ENCODE measurements around the gene FBLN1.
"Not testable (repeated sequence)": the region's sequence is repeated elsewhere in the genome, so short reads cannot be mapped to it uniquely, and the experiment has no call there.

The FBLN1 gene

DNA sequence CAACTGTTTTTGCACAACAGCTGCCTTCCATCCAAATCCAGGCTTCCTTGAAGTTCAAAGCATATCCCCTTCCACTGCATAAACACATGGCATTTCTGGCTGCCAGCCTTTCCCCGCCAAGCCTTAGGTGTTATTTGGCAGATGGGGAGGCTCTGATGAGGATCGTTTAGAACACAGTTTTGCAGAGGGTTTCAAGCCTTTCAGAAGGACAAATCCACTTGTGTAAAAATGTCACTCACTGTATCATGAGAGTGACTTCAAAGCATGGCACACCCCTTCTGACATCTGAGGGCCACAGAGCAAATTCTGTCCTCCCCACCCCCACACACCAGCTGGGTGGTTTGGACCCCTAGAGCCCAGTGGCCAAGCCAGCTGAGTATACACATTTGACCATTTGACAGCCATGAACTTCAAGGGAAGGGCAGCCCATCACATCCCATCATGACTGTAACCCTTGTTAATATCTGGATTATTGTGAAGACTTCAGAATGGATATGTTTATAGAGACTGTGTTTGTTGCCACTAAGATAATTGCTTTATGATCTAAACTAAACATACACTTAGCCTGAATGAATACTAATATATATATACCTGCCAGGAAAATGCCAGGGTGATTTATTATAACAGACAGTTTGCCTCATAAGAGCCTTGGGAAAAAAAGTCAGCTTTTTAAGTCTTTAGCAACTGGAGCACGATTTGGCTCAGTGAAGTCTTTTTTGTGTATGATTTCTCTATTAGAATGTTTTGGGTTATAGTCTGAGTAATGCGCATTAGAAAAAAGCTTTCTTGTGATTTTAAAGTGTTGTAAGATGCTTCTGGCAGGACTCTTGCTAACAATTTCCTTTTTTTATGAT lies 31.9 kb downstream of the FBLN1 start:
- ATAC-seq (ENCODE audit: low read depth): no peak
- Histone ChIP-seq H3K4me1 (ENCODE audit: insufficient read depth, poor library complexity, severe bottlenecking) (peaks cover 30% of the 10 kb centered on the region), H3K36me3 (ENCODE audit: low read depth) (peaks cover 21% of the 10 kb centered on the region), H3K27me3 (ENCODE audit: insufficient read depth, poor library complexity, severe bottlenecking) (no peaks in the 10 kb centered on the region), H3K27ac (ENCODE audit: poor library complexity, severe bottlenecking) (no peak overlapping the region), H3K9me3 (ENCODE audit: severe bottlenecking) (no peaks in the 10 kb centered on the region), H3K4me3 (ENCODE audit: severe bottlenecking) (no peak overlapping the region)
- DNase-seq (ENCODE audit: low spot score): no peak
- TF ChIP-seq CTCF (IDR thresholded peaks at IDR 0.05; ENCODE audit: poor library complexity, severe bottlenecking): no peak

DNA sequence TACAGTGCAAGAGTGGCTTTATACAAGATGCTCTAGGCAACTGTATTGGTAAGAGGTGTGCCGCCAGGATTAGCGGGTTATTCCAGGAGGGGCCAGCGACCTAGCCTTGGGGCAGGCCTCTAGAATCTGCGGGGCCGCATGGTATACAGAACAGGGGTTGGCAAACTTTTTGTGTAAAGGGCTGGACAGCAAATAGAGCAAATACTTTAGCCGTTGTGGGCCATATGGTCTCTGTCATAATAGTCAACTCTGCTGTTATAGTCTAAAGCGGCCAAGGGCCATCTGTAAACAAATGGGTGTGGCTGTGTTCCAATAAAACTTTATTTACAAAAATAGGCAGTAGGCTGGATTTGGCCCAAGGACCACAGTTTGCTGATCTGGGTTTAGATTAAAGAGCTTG lies 32.6 kb downstream of the FBLN1 start:
- ATAC-seq (ENCODE audit: low read depth) (no peak), DNase-seq (ENCODE audit: low spot score) (no peak)
- no peak overlapping the region for H3K4me3 ChIP-seq (ENCODE audit: severe bottlenecking)
- no peaks in the 10 kb centered on the region for H3K27me3 ChIP-seq (ENCODE audit: insufficient read depth, poor library complexity, severe bottlenecking)
- H3K4me1 ChIP-seq (ENCODE audit: insufficient read depth, poor library complexity, severe bottlenecking): peaks cover 30% of the 10 kb centered on the region
- H3K9me3 ChIP-seq (ENCODE audit: severe bottlenecking): no peaks in the 10 kb centered on the region
- peaks cover 21% of the 10 kb centered on the region for H3K36me3 ChIP-seq (ENCODE audit: low read depth)
- no peak for TF ChIP-seq CTCF (IDR thresholded peaks at IDR 0.05; ENCODE audit: poor library complexity, severe bottlenecking)
- no peak overlapping the region for H3K27ac ChIP-seq (ENCODE audit: poor library complexity, severe bottlenecking)

DNA sequence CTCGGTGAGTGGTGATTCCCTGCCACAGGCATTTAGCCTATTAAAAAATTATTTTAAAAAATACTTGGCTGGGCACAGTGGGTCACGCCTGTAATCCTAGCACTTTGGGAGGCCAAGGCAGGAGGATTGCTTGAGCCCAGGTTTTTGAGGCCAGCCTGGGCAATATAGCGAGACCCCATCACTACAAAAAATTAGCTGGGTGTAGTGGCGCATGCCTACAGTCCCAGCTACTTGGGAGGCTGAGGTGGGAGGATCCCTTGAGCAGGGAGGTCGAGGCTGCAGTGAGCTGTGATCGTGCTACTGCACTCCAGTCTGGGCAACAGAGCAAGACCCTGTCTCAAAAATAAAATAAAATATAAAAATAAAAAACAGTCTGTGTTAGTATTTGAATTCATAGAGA lies 33.2 kb downstream of the FBLN1 start:
- DNase-seq (ENCODE audit: low spot score); H3K27ac ChIP-seq (ENCODE audit: poor library complexity, severe bottlenecking); H3K9me3 ChIP-seq (ENCODE audit: severe bottlenecking); H3K4me3 ChIP-seq (ENCODE audit: severe bottlenecking); ATAC-seq (ENCODE audit: low read depth); H3K27me3 ChIP-seq (ENCODE audit: insufficient read depth, poor library complexity, severe bottlenecking): not testable (repeated sequence)
- Histone ChIP-seq H3K36me3 (ENCODE audit: low read depth) (peaks cover 15% of the 10 kb centered on the region), H3K4me1 (ENCODE audit: insufficient read depth, poor library complexity, severe bottlenecking) (peaks cover 30% of the 10 kb centered on the region)

- H3K4me1 ChIP-seq (ENCODE audit: insufficient read depth, poor library complexity, severe bottlenecking): peaks cover 17% of the 10 kb centered on the region
- ATAC-seq (ENCODE audit: low read depth) (peak; percentile 96), DNase-seq (ENCODE audit: low spot score) (peak; percentile 99)
- H3K9me3 ChIP-seq (ENCODE audit: severe bottlenecking): no peaks in the 10 kb centered on the region
- H3K27ac ChIP-seq (ENCODE audit: poor library complexity, severe bottlenecking): peak overlapping the region; percentile 93
- H3K36me3 ChIP-seq (ENCODE audit: low read depth): peaks cover 16% of the 10 kb centered on the region
- no peaks in the 10 kb centered on the region for H3K27me3 ChIP-seq (ENCODE audit: insufficient read depth, poor library complexity, severe bottlenecking)
- H3K4me3 ChIP-seq (ENCODE audit: severe bottlenecking): no peak overlapping the region
- peak; percentile 17 for TF ChIP-seq CTCF (IDR thresholded peaks at IDR 0.05; ENCODE audit: poor library complexity, severe bottlenecking)
These were observed 35.1 kb downstream of the FBLN1 start for GRCh38 chr22:45537734-45538181.

DNA sequence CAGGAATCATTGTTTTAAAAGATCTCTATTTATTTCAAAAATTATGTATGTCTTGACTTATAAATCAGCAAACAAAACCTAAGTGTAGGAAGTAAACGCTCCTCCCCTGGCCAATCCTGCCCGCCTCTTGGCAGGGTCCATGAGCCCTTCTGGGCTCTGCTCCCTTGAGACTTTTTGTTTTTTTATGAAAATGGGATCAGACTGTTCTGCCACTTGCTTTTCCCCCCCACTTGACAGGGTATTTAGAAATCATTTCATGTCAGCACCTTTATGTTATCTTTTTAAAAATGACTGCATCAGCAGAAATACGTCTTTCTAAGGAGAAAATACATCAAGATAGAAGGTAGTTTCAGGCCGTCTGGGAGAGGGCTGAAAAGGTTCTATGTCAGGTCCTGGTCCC lies 35.6 kb downstream of the FBLN1 start:
- Histone ChIP-seq H3K4me1 (ENCODE audit: insufficient read depth, poor library complexity, severe bottlenecking) (peaks cover 17% of the 10 kb centered on the region), H3K27ac (ENCODE audit: poor library complexity, severe bottlenecking) (peak overlapping the region; percentile 93), H3K9me3 (ENCODE audit: severe bottlenecking) (no peaks in the 10 kb centered on the region), H3K4me3 (ENCODE audit: severe bottlenecking) (no peak overlapping the region), H3K36me3 (ENCODE audit: low read depth) (peaks cover 16% of the 10 kb centered on the region), H3K27me3 (ENCODE audit: insufficient read depth, poor library complexity, severe bottlenecking) (no peaks in the 10 kb centered on the region)
- no peak for TF ChIP-seq CTCF (IDR thresholded peaks at IDR 0.05; ENCODE audit: poor library complexity, severe bottlenecking)
- DNase-seq (ENCODE audit: low spot score) (no peak), ATAC-seq (ENCODE audit: low read depth) (no peak)
